Peyer's patch (tissue), 4 donors: ENCODE data around the gene NTRK2. TPM values are rescaled to one million over a fixed set of nuclear protein-coding genes. Genes with fewer than 3 reads are reported as not detected.

Source experiments
- DNase-seq, 3 donors: peaks; one replicate each; pipeline ENCODE4 v3.0.0-alpha.2; 2017 to 2019
- H3K27ac ChIP-seq, 4 donors: fragments of 200-600 bp; sonication (generic); one replicate each; pipeline ENCODE4 v1.5.1; 2016 to 2019
- H3K27me3 ChIP-seq, 2 donors: fragments of 200-600 bp; sonication (generic); one replicate each; pipeline ENCODE4 v1.5.1; 2019
- H3K36me3 ChIP-seq, 3 donors: fragments of 200-600 bp; sonication (generic); one replicate each; pipeline ENCODE4 v1.5.1; 2016 to 2019
- H3K4me1 ChIP-seq, 4 donors: fragments of 200-600 bp; sonication (generic); one replicate each; pipeline ENCODE4 v1.5.1; 2016 to 2019
- H3K4me3 ChIP-seq, 4 donors: fragments of 200-600 bp; sonication (generic); 1 replicate in 3 of 4; 2 replicates in 1 of 4; pipeline ENCODE4 v1.5.1; 2016 to 2019; ENCODE audit warnings: mild to moderate bottlenecking in 1 of 4
- H3K9me3 ChIP-seq, 4 donors: fragments of 200-600 bp; sonication (generic); one replicate each; pipeline ENCODE4 v1.5.1; 2016 to 2019; ENCODE audit warnings: mild to moderate bottlenecking in 1 of 4
- POLR2A ChIP-seq, 2 donors: fragments of 450-650 bp; IDR thresholded peaks; one replicate each; pipeline ENCODE4 v1.5.1; 2017; ENCODE audit warnings: antibody characterized with exemption in 2 of 2, mild to moderate bottlenecking in 2 of 2, moderate library complexity in 2 of 2
- total RNA-seq, 4 donors: library from RNA; depleted of rRNA; stranded (reverse); fragments of >200 nt; gene quantifications; one replicate each; pipeline ENCODE4 v1.1.0, GENCODE V29; 2016
- TF ChIP-seq, protein P1 (sequence below), 6 experiments: fragments of 450-650 bp in 4 of 6; fragments of 200-600 bp in 2 of 6; sonication (generic) in 1 of 6; IDR thresholded peaks; one replicate each; pipeline ENCODE4 v1.5.1; 2017 to 2019; ENCODE audit warnings: antibody characterized with exemption in 6 of 6, mild to moderate bottlenecking in 3 of 6, moderate library complexity in 1 of 6

The NTRK2 gene
- total RNA-seq, 4 donors from 2014 or later, result 0.35 to 1.7 (median 0.84) TPM

DNA sequence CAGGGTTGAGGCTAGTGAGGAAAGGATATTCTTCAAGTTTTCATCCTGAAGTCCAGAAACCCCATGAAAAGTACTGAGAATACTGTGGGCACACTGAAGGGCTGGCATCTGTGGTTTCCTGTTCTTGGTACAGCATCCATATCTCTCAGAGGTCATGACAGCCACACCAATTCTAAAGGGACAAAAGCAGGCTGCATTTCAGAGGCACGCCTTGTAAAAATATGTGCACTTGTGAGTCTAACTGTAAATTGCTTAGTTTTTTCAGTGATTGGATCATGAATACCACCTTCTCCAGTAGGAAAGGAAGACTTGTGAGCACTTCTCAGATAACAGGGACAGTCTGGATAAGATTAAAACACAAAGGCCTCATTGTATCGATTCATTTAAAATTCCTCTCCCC is 230.9 kb downstream of the NTRK2 start:
- no peak for DNase-seq
- no peak overlapping the region for H3K27ac ChIP-seq
- TF ChIP-seq, protein P1, sequence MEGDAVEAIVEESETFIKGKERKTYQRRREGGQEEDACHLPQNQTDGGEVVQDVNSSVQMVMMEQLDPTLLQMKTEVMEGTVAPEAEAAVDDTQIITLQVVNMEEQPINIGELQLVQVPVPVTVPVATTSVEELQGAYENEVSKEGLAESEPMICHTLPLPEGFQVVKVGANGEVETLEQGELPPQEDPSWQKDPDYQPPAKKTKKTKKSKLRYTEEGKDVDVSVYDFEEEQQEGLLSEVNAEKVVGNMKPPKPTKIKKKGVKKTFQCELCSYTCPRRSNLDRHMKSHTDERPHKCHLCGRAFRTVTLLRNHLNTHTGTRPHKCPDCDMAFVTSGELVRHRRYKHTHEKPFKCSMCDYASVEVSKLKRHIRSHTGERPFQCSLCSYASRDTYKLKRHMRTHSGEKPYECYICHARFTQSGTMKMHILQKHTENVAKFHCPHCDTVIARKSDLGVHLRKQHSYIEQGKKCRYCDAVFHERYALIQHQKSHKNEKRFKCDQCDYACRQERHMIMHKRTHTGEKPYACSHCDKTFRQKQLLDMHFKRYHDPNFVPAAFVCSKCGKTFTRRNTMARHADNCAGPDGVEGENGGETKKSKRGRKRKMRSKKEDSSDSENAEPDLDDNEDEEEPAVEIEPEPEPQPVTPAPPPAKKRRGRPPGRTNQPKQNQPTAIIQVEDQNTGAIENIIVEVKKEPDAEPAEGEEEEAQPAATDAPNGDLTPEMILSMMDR (IDR thresholded peaks at IDR 0.05), result no peak
- no peak for TF ChIP-seq POLR2A (IDR thresholded peaks at IDR 0.05)

DNA sequence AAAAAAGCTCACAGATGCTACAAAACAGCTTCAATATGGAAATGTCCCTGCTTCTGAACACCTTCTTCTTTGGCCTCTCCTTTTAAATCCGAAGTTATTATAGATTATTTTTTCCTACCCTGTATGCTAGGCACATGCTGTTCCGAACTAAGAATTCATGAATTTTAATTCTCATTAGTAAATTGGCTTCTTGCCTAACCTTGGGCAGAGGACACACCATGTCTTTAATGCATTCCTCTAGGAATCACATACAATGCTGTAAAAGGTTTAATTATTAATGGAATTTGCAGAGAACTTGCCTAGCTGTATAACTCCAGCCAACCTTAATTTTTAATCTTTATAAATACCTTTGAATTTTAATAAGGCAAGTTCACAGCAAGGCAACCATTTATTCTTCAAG is 234.4 kb downstream of the NTRK2 start:
- Histone ChIP-seq H3K27me3 (no peaks in the 10 kb centered on the region), H3K4me3 (no peak overlapping the region), H3K9me3 (no peaks in the 10 kb centered on the region), H3K27ac (no peak overlapping the region), H3K4me1 (no peaks in the 10 kb centered on the region), H3K36me3 (no peaks in the 10 kb centered on the region)
- no peak for DNase-seq
- no peak for TF ChIP-seq POLR2A (IDR thresholded peaks at IDR 0.05)
- TF ChIP-seq, protein P1 (IDR thresholded peaks at IDR 0.05), result no peak

More for the DNA sequence above, 230.9 kb downstream of the NTRK2 start:
- Histone ChIP-seq H3K27me3 (no peaks in the 10 kb centered on the region), H3K9me3 (no peaks in the 10 kb centered on the region), H3K36me3 (no peaks in the 10 kb centered on the region), H3K4me3 (no peak overlapping the region), H3K4me1 (no peaks in the 10 kb centered on the region)

DNA sequence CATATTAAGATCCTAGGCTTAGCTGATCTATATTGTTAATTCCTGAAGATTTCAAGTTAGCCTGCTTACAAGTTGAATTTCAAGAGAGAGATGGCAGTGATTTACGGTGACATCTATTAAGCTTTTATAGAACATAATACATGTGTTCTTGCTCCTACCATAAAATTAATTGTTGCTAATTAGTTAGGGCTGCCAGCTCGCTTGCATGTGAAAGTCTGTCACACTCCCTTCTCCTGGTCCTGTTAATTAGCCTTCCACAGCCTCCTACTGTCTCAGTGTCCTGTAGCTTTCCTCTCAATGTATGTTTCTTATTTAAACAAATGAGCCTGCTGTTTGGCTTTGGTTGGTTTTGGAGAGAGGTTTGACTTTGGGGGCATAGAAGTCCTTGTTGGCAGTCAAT is 247.2 kb downstream of the NTRK2 start:
- DNase-seq, result no peak
- H3K4me1 ChIP-seq, result peaks cover 0 to 25% (median 0%) of the 10 kb centered on the region in 4 donors
- no peaks in the 10 kb centered on the region for H3K9me3 ChIP-seq
- no peaks in the 10 kb centered on the region for H3K36me3 ChIP-seq
- H3K27me3 ChIP-seq, result no peaks in the 10 kb centered on the region
- TF ChIP-seq POLR2A (IDR thresholded peaks at IDR 0.05), result no peak
- TF ChIP-seq, protein P1 (IDR thresholded peaks at IDR 0.05), result no peak
- no peak overlapping the region for H3K27ac ChIP-seq
- no peak overlapping the region for H3K4me3 ChIP-seq

DNA sequence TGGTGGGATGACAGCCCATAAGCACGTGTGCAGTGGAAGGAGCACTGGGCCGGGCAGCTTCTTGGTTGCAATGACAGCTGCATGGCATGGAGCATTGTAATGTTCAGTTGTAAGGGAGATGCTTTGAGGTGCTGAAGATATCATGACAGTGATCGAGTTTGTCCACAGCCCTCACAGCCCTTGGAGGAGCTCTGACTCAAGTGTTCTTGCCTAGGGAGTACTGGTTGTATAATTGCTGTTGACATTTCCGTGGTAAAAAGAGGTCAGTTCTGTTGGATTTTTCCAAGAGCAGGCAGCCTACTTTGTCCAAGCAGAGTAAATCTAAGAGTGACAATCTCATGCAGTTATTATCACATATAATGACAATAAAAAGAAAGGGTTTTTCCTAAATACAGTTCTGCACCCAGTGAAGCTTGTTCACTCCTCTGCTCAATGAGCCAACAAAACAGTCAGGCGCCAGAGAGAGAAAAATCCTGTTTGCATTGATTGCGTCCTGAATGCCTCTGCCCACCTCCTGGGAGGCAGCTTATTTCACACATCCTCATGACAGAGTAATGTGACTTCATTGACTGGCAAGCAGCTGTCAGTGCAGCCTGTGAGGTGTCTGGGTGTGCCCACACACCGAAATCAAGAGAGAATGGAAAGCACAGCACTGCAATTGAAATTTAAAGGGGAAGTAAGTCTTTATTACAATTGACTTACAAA is 248.0 kb downstream of the NTRK2 start:
- Histone ChIP-seq H3K27ac (peak overlapping the region in 1 of 4 donors; percentile 40), H3K9me3 (no peaks in the 10 kb centered on the region), H3K36me3 (no peaks in the 10 kb centered on the region), H3K4me1 (peaks cover 0 to 25% (median 0%) of the 10 kb centered on the region in 4 donors), H3K27me3 (no peaks in the 10 kb centered on the region), H3K4me3 (no peak overlapping the region)
- peak in 1 of 3 donors; percentile 52 for DNase-seq
- no peak for TF ChIP-seq POLR2A (IDR thresholded peaks at IDR 0.05)
- TF ChIP-seq, protein P1 (IDR thresholded peaks at IDR 0.05), result no peak

DNA sequence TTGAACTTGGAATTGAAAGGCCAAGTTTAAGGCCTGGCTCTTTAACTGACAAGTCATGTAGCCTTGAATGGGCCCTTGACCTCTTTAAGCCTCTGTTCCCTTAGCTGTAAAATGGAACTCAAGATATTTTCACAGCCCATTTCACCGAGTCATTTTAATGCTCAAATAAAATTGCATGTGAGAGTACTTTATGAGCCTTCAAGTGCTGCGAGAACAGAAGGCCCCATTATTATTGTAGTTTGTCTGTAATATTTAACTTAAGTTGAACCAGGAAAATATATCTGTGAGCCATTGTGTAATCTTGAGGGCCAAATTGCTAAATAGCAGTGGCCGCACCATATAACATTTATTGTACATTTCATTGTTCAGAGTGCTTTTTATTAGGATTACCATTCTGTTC is 249.9 kb downstream of the NTRK2 start:
- no peaks in the 10 kb centered on the region for H3K9me3 ChIP-seq
- H3K27me3 ChIP-seq, result no peaks in the 10 kb centered on the region
- no peak for DNase-seq
- no peak overlapping the region for H3K4me3 ChIP-seq
- H3K36me3 ChIP-seq, result no peaks in the 10 kb centered on the region
- TF ChIP-seq, protein P1 (IDR thresholded peaks at IDR 0.05), result no peak
- no peak for TF ChIP-seq POLR2A (IDR thresholded peaks at IDR 0.05)
- H3K27ac ChIP-seq, result peak overlapping the region in 1 of 4 donors; percentile 23
- peaks cover 0 to 25% (median 0%) of the 10 kb centered on the region in 4 donors for H3K4me1 ChIP-seq
